OCI-LY7 (cell line): ENCODE results near the gene NFX1. TPM values are rescaled to one million over a fixed set of nuclear protein-coding genes. Genes with fewer than 3 reads are reported as not detected.
"Not testable (repeated sequence)": the region's sequence is repeated elsewhere in the genome, so short reads cannot be mapped to it uniquely, and the experiment has no call there.

Experiments
- BruUV-seq: library from RNA; stranded (reverse); fragments of 400-500 nt; replicated peaks from 2 replicates; lab custom pipeline; 2021; lab: Mats Ljungman, UMichigan
- CTCF ChIA-PET: fragments of 300-600 bp; sonication (Branson Sonifier 250); formaldehyde crosslinking; loops from one replicate; lab custom pipeline; 2022; ENCODE audit warnings: antibody characterized with exemption; ENCODE audit not compliant: unreplicated experiment; lab: Charles Lee
- POLR2A ChIA-PET: fragments of 300-600 bp; sonication (Branson Sonifier 250); formaldehyde crosslinking; loops from one replicate; lab custom pipeline; 2022; ENCODE audit warnings: antibody characterized with exemption; lab: Charles Lee
- DNase-seq: peaks from one replicate; pipeline ENCODE4 v3.0.0-alpha.2; 2015; ENCODE audit warnings: low spot score
- H2AFZ ChIP-seq: fragments of 200-600 bp; sonication (generic), shearing (Covaris generic); 2 replicates; pipeline ENCODE4 v1.6.1; 2014; ENCODE audit warnings: mild to moderate bottlenecking, antibody characterized with exemption, low read length, moderate library complexity
- H3K27ac ChIP-seq: fragments of 200-600 bp; sonication (generic); 2 replicates; pipeline ENCODE4 v1.5.1; 2014; ENCODE audit warnings: mixed run types, low read depth, mild to moderate bottlenecking, moderate library complexity, low read length, inconsistent platforms; ENCODE audit not compliant: poor library complexity, severe bottlenecking
- H3K36me3 ChIP-seq: fragments of 200-600 bp; sonication (generic); 2 replicates; pipeline ENCODE4 v1.6.1; 2014; ENCODE audit warnings: mild to moderate bottlenecking, antibody characterized with exemption, low read length, moderate library complexity, mixed read lengths; ENCODE audit not compliant: insufficient read depth
- H3K4me1 ChIP-seq: fragments of 200-600 bp; sonication (generic); 2 replicates; pipeline ENCODE4 v1.5.1; 2014; ENCODE audit warnings: mild to moderate bottlenecking, low read length; ENCODE audit not compliant: insufficient read depth, poor library complexity, severe bottlenecking
- H3K4me2 ChIP-seq: fragments of 200-600 bp; sonication (generic); 2 replicates; pipeline ENCODE4 v1.6.1; 2014; ENCODE audit warnings: mild to moderate bottlenecking, low read length
- H3K4me3 ChIP-seq: fragments of 200-600 bp; sonication (generic); 2 replicates; pipeline ENCODE4 v1.5.1; 2014; ENCODE audit warnings: mild to moderate bottlenecking, low read depth, low read length; ENCODE audit not compliant: poor library complexity, severe bottlenecking
- H3K79me2 ChIP-seq: fragments of 200-600 bp; sonication (generic); 2 replicates; pipeline ENCODE4 v1.6.1; 2016; ENCODE audit warnings: low read depth, mild to moderate bottlenecking, low read length, moderate library complexity, mixed read lengths; ENCODE audit not compliant: insufficient read depth
- H3K9me2 ChIP-seq: fragments of 200-600 bp; sonication (generic); 2 replicates; pipeline ENCODE4 v1.6.1; 2016; ENCODE audit warnings: mild to moderate bottlenecking, low read length, mixed read lengths; ENCODE audit not compliant: insufficient read depth
- H3K9me3 ChIP-seq: fragments of 200-600 bp; sonication (generic); 2 replicates; pipeline ENCODE4 v1.6.1; 2014; ENCODE audit warnings: mild to moderate bottlenecking, mixed run types, low read length, mixed read lengths
- H4K20me1 ChIP-seq: fragments of 200-600 bp; sonication (generic); 2 replicates; pipeline ENCODE4 v1.6.1; 2014; ENCODE audit warnings: mild to moderate bottlenecking, antibody characterized with exemption, low read length, moderate library complexity, mixed read lengths; ENCODE audit not compliant: insufficient read depth
- EZH2phosphoT487 ChIP-seq: fragments of 200-600 bp; sonication (generic); IDR thresholded peaks from 2 replicates; pipeline ENCODE4 v1.6.1; 2018; ENCODE audit warnings: low read depth, borderline replicate concordance, mild to moderate bottlenecking, mixed run types, antibody characterized with exemption, low read length, moderate library complexity, mixed read lengths
- intact Hi-C: fragments of 100-400 bp; cut with micrococcal nuclease; formaldehyde crosslinking; loops from one replicate; pipeline ENCODE4 v1.10.0; 2022; ENCODE audit not compliant: unreplicated experiment
- total RNA-seq, 2 experiments: library from RNA; depleted of rRNA in 1 of 2; stranded (reverse); fragments of >200 nt in 1 of 2; shearing (Covaris generic) in 1 of 2; gene quantifications; 2 replicates each; pipeline ENCODE4 v1.2.3, GENCODE V29; 2014 to 2022
- TF ChIP-seq, protein P1 (sequence below): fragments of 200-600 bp; sonication (generic); conservative IDR thresholded peaks from 2 replicates; pipeline ENCODE4 v1.5.1; 2014; ENCODE audit warnings: mild to moderate bottlenecking, antibody characterized with exemption, low read length, moderate library complexity, mixed read lengths

The NFX1 gene
- total RNA-seq, 2 experiments from 2014 or later: 32.3 to 58.3 TPM

DNA sequence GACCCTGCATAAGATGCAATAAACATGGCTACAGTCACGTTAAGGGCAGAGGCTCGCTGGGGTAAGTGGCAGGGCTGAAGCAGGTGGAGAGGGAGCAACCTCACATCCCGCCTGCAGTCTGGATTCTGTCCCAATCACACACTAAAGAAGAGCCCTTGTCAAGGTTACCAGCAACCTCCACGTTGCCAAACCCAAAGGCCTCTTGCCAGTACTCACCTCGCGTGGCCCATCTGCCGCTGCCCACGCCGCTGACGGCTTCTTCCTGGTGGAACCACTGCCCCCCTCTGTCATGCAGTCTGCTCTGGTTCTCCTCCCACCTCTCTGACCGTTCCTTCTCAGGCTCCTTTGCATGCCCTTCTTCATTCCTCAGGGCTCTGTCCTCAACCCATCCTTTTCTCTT is 103.3 kb downstream of the NFX1 start:
- H3K4me2 ChIP-seq: no peak overlapping the region
- H2AFZ ChIP-seq: no peak overlapping the region
- intact Hi-C loops: no loop called here
- BruUV-seq: no TSS peak
- no peaks in the 10 kb centered on the region for H3K9me3 ChIP-seq
- H3K36me3 ChIP-seq: no peaks in the 10 kb centered on the region
- no peaks in the 10 kb centered on the region for H4K20me1 ChIP-seq
- no peak overlapping the region for H3K27ac ChIP-seq
- H3K4me3 ChIP-seq: no peak overlapping the region
- ChIA-PET CTCF (no interaction called here), POLR2A (interaction anchor here (0.6 kb wide), 1 partner anchor 49 kb away, joined by 4 read pairs; no protein-coding TSS in a partner anchor)
- no peak for DNase-seq
- no peaks in the 10 kb centered on the region for H3K4me1 ChIP-seq
- no peaks in the 10 kb centered on the region for H3K79me2 ChIP-seq
- TF ChIP-seq EZH2phosphoT487: no peak
- TF ChIP-seq, protein P1, sequence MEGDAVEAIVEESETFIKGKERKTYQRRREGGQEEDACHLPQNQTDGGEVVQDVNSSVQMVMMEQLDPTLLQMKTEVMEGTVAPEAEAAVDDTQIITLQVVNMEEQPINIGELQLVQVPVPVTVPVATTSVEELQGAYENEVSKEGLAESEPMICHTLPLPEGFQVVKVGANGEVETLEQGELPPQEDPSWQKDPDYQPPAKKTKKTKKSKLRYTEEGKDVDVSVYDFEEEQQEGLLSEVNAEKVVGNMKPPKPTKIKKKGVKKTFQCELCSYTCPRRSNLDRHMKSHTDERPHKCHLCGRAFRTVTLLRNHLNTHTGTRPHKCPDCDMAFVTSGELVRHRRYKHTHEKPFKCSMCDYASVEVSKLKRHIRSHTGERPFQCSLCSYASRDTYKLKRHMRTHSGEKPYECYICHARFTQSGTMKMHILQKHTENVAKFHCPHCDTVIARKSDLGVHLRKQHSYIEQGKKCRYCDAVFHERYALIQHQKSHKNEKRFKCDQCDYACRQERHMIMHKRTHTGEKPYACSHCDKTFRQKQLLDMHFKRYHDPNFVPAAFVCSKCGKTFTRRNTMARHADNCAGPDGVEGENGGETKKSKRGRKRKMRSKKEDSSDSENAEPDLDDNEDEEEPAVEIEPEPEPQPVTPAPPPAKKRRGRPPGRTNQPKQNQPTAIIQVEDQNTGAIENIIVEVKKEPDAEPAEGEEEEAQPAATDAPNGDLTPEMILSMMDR: no peak
- no peaks in the 10 kb centered on the region for H3K9me2 ChIP-seq

DNA sequence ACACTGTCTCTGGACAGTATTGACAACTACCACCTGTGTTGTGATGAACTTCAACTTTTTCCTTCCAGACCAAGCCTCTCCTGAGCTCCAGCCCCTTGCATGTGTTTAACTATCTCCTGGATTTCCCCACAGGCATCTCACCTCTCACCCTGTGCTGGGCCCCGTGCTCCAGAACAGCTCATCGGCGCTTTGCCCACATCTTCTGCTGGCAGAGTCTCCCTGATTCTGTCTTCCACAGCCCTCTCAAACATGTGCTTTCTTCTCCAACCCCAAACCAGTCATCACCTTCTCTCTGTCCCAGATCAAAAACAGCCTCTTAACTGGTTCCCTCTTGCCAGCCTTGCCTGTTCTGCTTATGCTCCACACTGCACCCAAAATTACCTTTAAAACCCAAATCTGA is 103.7 kb downstream of the NFX1 start:
- H3K9me3 ChIP-seq, H3K4me2 ChIP-seq, intact Hi-C loops, H3K36me3 ChIP-seq, BruUV-seq, H3K9me2 ChIP-seq, CTCF ChIA-PET, DNase-seq, H3K4me3 ChIP-seq, H3K79me2 ChIP-seq, H3K27ac ChIP-seq, H3K4me1 ChIP-seq, H2AFZ ChIP-seq, H4K20me1 ChIP-seq: not testable (repeated sequence)
- POLR2A ChIA-PET: interaction anchor here (0.6 kb wide), 1 partner anchor 108 kb away, joined by 4 read pairs; no protein-coding TSS in a partner anchor

GRCh38 chr9:33395159-33395879 is 105.0 kb downstream of the NFX1 start:
- H3K4me3 ChIP-seq, H4K20me1 ChIP-seq, H3K4me1 ChIP-seq, H3K9me3 ChIP-seq, H3K9me2 ChIP-seq, DNase-seq, H3K79me2 ChIP-seq, H2AFZ ChIP-seq, H3K4me2 ChIP-seq, POLR2A ChIA-PET, CTCF ChIA-PET, H3K27ac ChIP-seq, intact Hi-C loops, H3K36me3 ChIP-seq, BruUV-seq: not testable (repeated sequence)

- H3K9me3 ChIP-seq, H3K9me2 ChIP-seq, H3K36me3 ChIP-seq, H3K4me1 ChIP-seq, POLR2A ChIA-PET, H4K20me1 ChIP-seq, H3K4me2 ChIP-seq, H3K4me3 ChIP-seq, H3K79me2 ChIP-seq, H3K27ac ChIP-seq, DNase-seq, intact Hi-C loops, CTCF ChIA-PET, BruUV-seq, H2AFZ ChIP-seq: not testable (repeated sequence)
These were observed 107.5 kb downstream of the NFX1 start for GRCh38 chr9:33397801-33398200.

- H3K4me1 ChIP-seq, H2AFZ ChIP-seq, intact Hi-C loops, H3K4me3 ChIP-seq, H4K20me1 ChIP-seq, H3K36me3 ChIP-seq, H3K9me2 ChIP-seq, BruUV-seq, H3K79me2 ChIP-seq, H3K4me2 ChIP-seq, DNase-seq, CTCF ChIA-PET, H3K27ac ChIP-seq, H3K9me3 ChIP-seq: not testable (repeated sequence)
- POLR2A ChIA-PET: interaction anchor here (0.7 kb wide), 1 partner anchor 48 kb away, joined by 5 read pairs; no protein-coding TSS in a partner anchor
These were observed 108.7 kb downstream of the NFX1 start for GRCh38 chr9:33399047-33399446.
